GM12891 (cell line): ENCODE results near the gene CABYR.

Experiments
- PAX5 ChIP-seq: IDR thresholded peaks from 2 replicates; pipeline ENCODE4 v1.6.1; 2011; ENCODE audit warnings: low read length, moderate library complexity, mild to moderate bottlenecking; ENCODE audit not compliant: insufficient read depth, severe bottlenecking
- POLR2A ChIP-seq: IDR thresholded peaks from 2 replicates; pipeline ENCODE4 v1.6.1; 2011; ENCODE audit warnings: low read depth, low read length, control low read depth
- POLR2AphosphoS5 ChIP-seq: IDR thresholded peaks from 2 replicates; pipeline ENCODE4 v1.6.1; 2011; ENCODE audit warnings: low read depth, low read length, control low read depth
- POU2F2 ChIP-seq: IDR thresholded peaks from 2 replicates; pipeline ENCODE4 v1.6.1; 2011; ENCODE audit warnings: low read depth, mild to moderate bottlenecking, control low read depth, low read length, moderate library complexity
- SPI1 ChIP-seq: IDR thresholded peaks from 2 replicates; pipeline ENCODE4 v1.6.1; 2011; ENCODE audit warnings: low read depth, low read length, control low read depth
- TAF1 ChIP-seq: IDR thresholded peaks from 2 replicates; pipeline ENCODE4 v1.6.1; 2011; ENCODE audit warnings: low read depth, low read length, control low read depth

DNA sequence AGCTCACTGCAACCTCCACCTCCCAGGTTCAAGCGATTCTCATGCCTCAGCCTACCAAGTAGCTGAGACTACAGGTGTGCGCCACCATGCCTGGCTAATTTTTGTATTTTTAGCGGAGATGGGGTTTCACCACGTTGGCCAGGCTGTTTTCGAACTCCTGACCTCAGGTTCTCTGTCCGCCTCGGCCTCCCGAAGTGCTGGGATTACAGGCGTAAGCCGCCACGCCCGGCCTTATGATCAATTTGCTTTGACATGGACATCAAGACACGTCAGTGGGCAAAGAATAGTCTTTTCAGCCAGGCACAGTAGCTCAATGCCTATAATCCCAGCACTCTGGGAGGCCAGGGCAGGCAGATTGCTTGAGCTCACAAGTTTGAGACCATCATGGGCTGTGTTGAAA, 48.0 kb upstream of the CABYR start:
- TF ChIP-seq POLR2A = no peak
- TF ChIP-seq POLR2AphosphoS5 = no peak
- no peak for TF ChIP-seq TAF1
- TF ChIP-seq SPI1 = no peak
- TF ChIP-seq POU2F2 = no peak
- TF ChIP-seq PAX5 = no peak
